Stimulated activated CD8-positive, alpha-beta memory T cell treated with anti-CD3 and anti-CD28 coated beads, Interleukin-4, amount 100 ng/mL, for 24 hours (primary cell): ENCODE data around the gene WSB2.
"Not testable (repeated sequence)": the region's sequence is repeated elsewhere in the genome, so short reads cannot be mapped to it uniquely, and the experiment has no call there.

Experiments used
- DNase-seq: peaks from one replicate; pipeline ENCODE4 v3.0.0-alpha.2; 2020; ENCODE audit warnings: low read depth

WSB2 gene

DNA sequence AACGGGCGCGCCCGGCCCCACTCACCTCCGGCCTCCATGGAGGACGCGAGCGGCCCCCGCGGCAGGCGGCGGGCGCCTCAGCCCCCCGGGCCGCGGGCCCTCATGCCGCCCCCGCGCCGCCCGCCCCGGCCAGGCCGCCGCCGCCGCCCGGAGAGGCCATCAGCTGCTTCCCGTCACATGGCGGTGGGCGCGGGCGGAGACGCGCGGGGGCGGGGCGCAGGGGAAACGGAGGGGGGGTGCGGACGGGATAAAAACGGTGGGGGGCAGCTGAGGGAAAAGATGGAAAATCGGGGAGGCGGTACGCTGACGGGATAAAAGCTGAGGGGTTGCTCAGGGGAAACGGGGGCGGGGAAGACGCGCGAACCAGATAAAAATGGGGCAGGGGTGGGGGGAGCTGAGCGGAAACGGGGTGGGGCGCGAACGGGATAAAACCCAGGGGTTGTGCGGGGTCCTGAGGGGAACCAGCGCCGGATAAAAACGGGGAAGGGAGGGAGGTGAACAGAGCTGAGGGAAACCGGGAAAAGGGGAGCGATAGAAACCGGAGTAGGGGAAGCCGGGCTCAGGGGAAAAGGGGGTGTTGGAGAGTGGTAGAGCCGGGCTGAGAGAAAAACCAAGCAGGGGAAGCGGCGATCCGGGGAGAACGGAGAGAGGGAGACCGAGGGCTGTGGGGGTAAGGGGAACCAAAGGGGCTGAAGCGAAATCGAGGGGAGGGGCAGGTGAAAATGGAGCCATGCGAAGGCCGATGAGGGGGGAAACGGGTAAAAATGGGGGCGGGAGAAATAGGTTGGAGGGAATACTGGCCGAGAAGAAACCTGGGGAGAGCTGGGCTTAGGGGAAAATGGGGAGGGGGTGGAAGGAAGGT lies at the start of gene WSB2:
TSS of gene WSB2 (minus strand) at position 169 of the 862 bp plus-strand sequence. CDS start at position 38, 131 bp downstream.
- DNase-seq, result peak; percentile 52

DNA sequence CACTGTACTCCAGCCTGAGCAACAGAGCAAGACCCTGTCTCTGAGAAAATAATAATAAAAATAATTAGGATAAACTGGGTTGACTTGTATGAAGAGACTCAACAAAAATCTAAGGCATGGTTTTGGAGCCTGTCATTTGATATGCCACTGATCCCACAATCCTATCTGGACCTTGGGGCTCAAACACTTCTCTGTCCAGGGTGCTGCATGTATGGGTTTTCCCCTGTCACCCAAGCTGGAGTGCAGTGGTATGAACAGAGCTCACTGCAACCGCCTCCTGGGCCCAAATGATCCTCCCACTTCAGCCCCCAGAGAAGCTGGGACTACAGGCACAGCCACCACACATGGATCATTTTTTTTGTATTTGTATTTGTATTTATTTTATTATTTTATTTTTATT lies 48.1 kb upstream of the WSB2 start:
- no peak for DNase-seq

DNA sequence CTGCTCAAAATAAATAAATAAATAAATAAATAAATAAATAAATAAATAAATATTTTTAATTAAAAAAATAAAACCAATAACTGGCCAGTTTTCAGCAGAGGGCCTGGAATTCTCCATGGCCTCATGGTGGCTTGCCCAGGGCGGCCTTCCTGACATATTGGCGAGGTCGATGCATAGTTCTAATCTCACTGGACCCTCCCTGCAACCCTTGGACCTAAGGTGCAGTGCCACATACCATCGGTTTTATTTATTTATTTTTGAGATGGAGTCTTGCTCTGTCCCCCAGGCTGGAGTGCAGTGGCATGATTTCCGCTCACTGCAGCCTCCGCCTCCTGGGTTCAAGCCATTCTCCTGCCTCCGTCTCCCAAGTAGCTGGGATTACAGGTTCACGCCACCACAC lies 46.7 kb upstream of the WSB2 start:
- DNase-seq, result no peak

DNA sequence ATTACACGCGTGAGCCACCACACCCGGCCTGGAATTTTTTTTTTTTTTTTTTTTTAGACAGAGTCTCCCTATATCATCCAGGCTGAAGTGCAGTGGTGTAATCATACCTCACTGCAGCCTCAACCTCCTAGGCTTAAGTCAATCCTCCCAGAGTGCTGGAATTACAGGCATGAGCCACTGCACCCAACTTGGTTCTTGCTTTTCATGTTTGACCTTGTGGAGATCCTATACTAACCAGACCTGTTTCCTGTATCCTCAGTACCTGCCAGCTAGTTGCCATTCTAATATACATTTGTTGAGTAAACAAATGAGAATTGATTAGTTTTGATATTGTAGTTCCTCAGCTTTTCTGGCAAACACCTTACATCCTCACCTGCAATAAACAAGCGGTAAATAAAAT lies 46.0 kb upstream of the WSB2 start:
- no peak for DNase-seq

DNA sequence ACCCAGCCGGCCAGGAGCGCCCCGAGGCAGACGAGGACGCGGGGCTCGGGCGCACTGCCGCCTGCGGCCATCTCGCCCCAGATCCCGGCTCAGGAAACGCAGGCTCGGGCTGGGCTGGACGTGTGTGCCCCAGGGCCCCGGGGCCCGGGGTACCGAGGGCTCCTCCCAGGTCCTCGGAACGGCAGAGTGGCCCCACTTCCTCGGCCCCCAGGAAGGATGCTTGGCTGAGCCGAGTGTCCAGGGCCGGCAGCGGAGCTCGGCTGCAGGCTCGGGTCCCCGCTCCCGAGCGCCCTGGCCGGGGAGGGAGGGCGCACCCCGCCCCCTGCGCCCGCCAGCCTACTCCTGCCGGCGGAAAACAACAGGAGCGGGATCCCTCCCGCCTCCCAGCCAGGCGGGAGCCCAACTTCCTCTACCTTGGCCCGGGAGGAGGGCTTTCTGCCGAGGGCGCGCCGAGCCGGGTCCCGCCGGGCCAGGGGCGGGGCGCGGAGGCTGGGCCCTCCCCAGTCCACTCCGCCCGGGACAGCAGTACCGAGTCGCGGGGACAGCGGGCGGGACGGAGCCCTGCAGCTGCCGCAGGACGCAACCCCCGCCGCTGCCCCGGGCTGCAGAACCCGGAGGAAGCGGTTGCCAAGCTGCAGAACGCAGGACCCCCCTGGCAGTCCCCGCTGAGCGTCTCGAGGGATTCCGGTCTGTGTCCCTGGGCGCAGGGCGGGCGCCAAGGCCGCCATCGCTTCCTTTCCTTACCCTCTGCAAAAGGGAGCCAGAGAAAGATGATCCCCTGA lies 42.8 kb upstream of the WSB2 start, which contains the start of gene VSIG10:
TSS of gene VSIG10 (minus strand) at position 411 of the 782 bp plus-strand sequence. CDS start at position 71, 340 bp downstream.
- no peak for DNase-seq

DNA sequence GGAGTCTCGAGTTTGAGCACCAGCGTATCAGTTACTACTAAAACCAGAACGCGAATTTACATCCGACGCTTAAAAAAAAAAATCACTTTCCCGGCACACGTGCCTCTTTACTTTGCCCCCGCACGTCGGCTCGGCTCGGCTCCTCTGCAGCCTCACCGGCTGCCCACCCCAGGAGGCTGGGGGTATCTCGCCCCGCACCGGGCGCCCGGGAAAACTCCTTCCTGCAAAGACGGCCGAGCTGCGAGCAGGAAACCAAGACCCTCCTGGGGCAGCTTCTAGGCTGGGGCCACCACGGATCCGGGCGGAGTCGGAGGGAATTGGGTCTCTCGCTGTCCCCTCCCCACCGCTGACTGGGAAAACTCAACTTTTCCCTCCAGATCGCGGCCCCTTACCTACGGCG lies 42.2 kb upstream of the WSB2 start:
- no peak for DNase-seq

DNA sequence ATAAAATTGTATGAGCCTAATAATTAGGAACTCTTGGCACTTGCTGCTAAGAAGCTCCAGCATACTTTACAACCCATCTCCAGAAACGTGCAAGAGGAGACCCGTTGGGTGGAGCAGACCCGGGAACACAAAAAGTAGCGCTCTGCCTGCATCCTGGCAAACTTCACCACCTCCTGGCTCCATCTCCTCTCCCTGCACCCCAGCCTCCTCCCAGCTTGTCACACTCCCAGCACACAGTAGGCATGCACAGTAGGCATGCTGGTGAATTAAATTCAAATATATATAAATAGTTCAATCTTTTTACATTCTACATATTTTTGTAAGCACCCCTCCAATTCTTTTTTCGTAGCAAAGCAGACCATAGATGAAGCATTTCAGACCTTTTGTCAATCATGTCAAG lies 41.6 kb upstream of the WSB2 start:
- no peak for DNase-seq

DNA sequence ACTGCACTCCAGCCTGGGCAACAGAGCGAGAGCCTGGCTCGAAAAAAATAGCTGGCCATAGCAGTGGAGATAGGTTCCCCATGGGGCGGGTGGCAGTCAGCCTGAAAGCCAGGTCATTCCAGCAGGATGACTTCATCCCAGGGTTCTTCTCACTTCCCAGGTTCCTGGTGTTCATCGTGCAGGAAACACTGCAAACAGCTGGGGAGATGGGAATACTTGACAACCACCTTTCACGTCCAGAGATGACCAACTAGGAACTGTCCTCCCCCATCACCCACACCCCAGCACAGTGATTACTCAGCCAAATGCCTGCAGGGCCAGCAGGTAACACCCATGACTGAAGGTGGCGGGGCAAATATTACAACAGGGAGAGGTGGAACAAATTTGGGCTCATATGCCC lies 41.1 kb upstream of the WSB2 start:
- no peak for DNase-seq

DNA sequence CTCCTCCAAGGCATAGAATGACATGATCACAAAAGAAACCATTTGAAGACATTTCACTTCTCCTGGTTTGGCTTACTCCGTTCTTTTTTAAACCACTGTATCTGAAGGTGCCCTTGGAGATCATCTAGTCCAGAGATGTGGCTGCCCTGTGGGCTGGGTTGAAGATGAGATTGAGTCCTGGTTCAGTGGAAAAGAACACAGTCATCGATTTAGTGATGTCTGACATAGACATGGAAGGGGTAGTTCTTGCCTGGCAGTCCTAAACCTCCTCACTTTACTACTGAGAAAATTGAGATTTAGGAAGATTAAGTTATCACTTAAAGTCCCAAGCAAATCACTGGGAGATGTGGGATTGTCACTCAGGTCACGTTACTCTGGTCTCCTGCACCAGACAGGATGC lies 40.1 kb upstream of the WSB2 start:
- no peak for DNase-seq

DNA sequence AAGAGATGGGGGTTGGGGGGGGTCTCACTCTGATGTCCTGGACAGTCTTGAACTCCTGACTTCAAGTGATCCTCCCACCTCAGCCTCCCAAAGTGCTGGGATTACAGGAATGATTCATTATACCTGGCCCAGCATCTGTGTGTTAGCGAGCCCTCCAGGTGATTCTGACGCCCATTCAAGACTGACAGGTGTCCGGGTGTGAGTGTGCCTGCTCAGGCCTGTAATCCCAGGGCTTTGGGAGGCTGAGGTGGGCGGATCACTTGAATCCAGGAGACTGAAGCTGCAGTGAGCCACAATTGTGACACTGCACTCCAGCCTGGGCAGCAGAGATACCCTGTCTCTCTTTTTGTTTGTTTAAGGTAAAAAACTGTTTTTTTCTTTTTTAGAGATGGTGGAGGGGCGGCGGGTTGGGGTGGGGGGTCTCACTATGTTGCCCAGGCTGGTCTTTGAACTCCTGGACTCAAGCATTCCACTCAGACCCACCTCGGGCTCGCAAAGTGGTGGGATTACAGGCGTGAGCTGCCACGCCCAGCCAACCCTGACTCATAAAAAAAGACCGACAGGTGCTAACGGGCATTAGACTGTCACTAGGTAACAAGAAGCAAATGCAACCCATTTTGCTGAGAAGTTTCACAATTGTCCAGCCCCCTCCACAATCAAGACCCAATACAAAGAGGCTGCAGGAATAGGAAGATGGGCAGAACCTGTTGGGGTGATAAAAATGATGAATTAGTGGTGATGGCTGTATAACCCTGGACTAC lies 38.1 kb upstream of the WSB2 start:
- no peak for DNase-seq

DNA sequence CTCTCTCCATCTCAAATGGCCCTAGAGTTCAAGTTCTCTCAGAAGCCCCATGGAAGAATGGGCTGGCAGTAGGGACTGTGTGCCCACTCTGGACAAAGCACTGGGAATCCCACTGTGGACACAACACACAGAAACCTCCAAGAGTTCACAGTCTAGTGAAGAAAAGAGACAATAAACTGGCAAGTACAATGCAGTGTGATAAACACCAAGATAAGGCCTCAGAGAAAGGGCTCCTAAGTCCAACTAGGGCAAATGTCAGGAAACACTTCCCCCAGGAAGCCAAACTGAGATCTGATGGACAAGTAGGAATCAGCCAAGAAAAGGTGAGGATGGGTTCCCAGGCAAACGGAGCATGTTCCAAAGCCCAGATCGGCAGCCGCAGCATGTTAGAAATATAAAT lies 37.4 kb upstream of the WSB2 start:
- no peak for DNase-seq

DNA sequence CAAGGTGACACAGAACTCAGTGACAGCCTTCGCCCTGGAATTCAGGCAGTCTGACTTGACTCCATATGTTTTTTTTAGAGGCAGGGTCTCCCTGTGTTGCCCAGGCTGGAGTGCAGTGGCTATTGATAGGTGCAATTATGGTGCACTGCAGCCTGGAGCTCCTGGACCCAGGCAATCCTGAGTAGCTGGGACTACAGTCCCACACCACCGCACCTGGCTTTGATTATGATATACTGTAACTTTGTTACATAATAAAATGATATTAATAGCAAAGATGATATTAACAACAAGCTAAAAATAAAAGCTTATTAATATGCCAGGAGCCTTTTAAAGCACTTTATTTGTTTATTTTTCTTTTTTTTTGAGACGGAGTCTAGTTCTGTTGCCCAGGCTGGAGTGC lies 33.1 kb upstream of the WSB2 start:
- DNase-seq, result no peak

DNA sequence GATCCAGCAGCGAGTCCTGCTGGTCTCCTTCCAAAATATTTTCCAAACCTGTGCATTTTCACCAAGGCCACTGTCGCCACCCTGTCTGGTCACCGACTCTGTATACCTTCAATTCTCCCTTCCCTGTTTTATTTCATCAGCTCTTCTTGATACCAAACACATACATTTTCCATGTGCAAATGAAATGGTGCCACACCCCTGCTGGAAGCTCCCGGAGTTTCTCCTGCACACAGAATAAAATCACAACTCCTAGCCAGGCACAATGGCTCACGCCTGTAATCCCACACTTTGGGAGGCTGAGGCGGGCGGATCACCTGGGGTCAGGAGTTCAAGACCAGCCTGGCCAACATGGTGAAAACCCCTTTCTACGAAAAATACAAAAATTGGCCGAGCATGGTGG lies 28.8 kb upstream of the WSB2 start:
- no peak for DNase-seq

DNA sequence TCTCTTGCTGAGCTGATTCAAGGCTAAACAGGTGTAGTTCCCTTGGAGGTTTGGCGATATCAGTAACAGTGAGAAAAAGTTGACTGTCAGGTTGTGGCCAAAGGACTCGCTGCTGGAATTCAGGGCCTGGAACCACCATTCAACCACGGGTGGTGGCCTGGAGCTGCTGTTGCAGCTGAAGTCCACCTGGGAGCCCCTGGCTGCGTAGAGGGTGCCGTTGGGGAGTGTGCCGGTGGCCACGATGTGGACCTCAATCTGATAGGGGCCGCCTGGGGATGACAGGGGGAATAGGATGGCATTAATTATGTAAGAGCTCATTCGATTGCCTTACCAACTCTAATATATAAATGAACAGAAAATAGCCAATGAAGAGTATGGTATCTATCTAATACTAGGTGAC lies 21.2 kb upstream of the WSB2 start:
- DNase-seq, result no peak

DNA sequence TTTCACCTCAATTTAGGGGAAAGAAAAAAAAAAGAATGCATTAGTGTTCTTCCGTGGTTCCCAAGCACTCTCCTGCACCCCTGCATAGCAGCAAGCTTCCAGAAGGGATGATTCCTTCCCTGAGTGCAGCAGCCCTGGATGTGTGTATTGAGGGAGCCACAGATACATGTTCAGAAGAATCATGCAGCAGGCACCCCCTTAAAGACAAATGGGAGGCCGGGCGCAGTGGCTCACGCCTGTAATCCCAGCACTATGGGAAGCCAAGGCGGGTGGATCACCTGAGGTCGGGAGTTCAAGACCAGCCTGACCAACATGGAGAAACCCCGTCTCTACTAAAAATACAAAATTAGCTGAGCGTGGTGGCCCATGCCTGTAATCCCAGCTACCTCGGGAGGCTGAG lies 20.5 kb upstream of the WSB2 start:
- not testable (repeated sequence) for DNase-seq

DNA sequence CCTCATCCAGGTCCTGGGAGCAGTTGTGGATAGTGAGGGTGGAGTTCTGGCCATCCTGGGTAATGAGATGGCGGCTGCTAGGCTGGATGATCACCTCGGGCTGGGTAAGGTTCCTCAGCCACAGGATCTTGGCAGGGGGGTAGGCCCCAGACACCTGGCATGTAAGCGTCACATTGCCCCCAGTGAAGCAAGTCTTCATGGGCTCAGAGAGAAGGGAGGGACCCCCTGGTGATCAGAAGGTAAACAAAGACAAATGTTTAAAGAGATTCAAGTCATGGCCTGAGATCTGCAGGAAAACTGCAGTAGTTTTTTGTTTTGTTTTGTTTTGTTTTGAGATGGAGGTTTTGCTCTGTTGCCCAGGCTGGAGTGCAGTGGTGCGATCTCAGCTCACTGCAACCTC lies 12.8 kb upstream of the WSB2 start:
- no peak for DNase-seq

DNA sequence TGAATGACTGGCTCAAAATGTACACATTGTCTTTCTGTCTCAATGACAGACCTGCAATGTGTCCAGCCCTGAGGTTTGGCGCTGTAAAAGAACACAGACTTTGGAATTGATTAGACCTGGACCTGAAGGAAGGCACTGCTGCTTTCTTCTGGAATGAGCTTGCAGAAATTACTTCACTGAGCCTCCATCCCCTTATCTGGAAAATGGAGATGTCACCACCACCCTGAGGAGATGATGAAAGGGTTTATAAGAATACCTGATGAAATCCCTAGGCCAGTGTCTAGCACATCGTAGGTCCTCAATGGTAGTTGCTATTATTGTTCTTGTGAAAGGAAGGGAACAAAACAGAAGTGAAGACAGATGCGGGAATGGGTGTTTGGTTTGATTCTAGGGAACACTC lies 9.7 kb upstream of the WSB2 start:
- DNase-seq, result no peak

DNA sequence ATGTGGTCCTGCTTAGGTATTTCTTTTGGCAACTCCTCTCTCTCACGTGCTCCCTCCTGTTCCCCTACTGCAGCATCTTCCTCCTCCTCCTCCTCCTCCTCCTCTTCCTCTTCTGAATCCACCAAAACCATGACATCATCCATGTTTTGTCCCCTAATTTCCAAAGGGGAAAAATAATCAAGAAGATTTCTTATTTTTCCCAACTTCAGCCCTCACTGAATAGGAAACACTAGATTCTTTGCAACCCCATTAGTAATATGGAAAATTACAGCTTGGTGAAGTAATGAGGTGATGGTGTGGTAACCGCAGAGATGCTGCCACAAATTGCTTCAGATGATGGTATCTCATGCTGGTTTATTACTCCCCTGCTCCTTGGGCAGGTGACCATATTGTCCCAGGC lies 7.5 kb upstream of the WSB2 start:
- DNase-seq, result no peak

DNA sequence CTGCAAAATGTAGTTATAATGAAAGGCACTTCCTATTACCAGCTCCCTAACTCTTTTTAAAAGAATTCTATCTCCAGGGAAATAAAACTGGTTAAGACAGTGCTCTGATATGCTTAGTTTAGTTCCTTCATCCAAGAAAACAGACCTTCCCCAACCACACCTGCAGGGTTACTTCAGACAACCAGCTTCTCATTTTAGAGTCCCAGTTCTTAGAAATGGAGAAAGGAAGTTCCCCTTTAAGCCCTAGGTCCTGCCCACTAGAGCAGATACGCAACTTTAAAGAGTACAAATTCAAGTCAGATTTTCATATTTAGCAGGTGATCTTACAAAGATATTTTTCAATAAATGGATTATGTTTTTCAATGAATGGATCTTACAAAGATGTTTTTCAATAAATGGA lies 4.4 kb upstream of the WSB2 start:
- DNase-seq, result no peak

DNA sequence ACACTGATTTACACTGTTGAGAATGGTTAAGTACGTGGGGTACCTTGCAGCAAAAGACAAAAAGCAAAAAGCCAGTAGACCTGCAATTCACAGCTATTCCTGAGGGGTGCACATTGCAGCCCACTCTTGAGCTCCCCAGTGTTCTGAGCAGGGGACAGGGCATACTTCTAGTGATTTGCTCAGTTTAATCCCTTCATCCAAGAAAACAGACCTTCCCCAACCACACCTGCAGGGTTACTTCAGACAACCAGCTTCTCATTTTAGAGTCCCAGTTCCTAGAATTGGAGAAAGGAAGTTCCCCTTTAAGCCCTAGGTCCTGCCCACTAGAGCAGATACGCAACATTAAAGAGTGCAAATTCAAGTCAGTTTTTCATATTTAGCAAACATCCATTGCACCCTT lies 3.6 kb upstream of the WSB2 start:
- no peak for DNase-seq

DNA sequence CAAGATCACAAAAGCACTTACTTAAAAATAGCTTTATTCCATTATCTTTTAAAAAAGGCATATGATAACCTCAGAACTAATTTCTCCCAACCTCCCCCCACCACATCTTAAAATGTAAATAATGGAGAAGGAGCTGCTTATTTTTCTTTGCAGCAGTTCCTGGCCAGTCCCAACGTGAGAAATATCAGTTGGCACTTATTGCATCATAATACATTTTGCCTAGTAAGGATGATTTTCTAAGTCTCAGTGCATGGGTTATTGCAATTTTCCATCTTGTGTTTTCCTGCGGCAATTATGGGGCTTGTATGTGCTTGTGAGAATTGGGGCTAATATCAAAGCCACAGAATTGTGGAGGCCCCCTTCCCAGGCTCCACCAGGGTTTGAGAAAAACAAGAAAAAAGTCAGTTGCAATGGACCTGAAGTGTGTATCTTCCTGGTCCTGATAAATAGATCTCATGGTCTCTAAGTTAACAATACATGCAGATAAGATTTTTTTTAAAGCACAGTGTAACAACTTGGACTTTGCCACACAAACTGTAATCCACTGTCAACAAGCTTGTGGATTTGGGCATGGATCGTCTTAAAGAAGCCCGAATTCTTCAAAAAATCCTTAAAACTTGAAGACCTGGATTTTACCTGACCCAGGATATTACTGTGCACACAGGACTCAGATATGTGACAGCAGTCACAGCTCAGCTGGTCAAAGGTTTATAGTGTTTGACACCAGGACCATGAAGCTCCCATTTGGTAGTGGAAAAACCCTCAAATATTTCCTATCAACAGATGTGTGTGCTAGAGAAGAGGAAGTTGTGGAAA lies 2.8 kb upstream of the WSB2 start:
- DNase-seq, result no peak
